HG02798 (cell line): ENCODE data around the gene CIB4.
"Not testable (repeated sequence)": the region's sequence is repeated elsewhere in the genome, so short reads cannot be mapped to it uniquely, and the experiment has no call there.

Experiments used
- ATAC-seq: cut with Tn5 transposase; IDR thresholded peaks from one replicate; pipeline ENCODE4 v1.9.1; 2021; ENCODE audit warnings: mild to moderate bottlenecking; ENCODE audit not compliant: unreplicated experiment, poor library complexity

CIB4 gene

DNA sequence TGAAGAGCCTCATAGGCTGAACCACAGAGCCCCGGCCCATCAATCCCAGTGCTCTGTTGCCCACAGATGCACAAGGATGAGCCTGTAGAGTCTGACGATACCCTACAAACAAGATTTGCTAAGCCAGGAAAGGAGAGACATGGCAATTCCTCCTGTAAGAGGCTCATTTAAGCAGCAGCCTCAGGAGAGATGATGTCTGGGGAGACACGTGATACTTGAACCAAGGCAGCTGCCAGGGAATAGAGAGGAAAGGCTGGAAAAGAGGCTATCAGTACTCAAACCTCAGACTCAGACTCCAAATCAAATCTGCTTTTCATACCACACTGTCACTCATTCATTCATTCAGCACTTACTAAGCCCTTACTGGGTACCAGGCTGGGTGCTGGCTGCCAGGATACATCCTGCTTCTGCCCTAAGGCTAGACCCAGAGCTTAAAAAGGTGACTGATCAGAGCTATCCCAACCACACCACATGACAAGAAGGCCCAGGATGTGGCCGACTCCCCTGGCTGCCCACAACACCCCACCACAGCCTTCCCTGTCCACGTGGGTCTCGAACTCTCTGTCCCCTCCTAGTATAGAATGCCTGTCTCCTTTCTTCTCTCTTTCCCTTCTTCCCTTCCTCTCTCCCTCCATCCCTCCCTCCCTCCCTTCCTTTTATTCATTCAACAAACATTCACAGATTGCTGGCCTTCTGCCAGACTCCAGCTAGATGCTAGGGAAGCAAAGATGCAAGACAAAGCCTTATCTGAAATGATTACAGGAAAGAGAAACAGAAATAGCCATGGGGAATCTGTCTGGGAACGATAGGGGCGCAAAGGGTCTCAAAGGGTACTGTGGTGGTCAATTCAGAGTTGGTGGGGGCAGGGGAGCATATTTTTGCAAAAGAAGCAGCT lies 27.9 kb upstream of the CIB4 start:
- no peak for ATAC-seq

GRCh38 chr2:26668041-26668440 lies 26.9 kb upstream of the CIB4 start:
- ATAC-seq, result no peak

DNA sequence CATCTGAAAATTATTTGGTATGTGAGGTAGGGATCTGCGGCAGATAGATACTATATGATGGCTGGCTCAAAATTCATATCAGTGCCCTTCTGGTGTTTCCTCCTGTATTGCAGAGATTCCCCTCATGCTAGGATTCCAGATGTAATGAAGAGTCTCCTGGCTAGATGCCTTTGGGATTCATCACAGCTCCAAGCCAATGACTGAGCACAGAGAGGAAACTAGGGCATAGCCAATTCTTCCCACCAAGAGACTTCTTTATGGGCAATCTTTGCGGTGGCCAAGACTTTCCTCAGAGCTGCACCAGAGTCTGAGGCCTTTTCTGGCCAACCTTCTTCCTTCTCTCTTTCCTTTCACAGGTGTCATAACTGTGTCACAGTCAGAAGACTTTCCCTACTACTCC lies 25.5 kb upstream of the CIB4 start:
- no peak for ATAC-seq

DNA sequence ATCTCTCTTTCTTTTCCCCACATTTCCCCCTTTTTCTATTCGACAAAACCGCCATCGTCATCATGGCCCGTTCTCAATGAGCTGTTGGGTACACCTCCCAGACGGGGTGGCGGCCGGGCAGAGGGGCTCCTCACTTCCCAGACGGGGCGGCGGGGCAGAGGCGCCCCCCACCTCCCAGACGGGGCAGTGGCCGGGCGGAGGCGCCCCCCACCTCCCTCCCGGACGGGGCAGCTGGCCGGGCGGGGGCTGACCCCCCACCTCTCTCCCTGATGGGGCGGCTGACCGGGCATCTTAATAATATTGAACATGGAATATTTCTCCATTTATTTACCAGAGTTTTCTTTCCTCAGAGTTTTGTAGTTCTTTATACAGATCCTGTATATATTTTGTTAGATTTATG lies 24.1 kb upstream of the CIB4 start:
- ATAC-seq, result not testable (repeated sequence)

- no peak for ATAC-seq
Observed at GRCh38 chr2:26660363-26660962, 19.3 kb upstream of the CIB4 start.

DNA sequence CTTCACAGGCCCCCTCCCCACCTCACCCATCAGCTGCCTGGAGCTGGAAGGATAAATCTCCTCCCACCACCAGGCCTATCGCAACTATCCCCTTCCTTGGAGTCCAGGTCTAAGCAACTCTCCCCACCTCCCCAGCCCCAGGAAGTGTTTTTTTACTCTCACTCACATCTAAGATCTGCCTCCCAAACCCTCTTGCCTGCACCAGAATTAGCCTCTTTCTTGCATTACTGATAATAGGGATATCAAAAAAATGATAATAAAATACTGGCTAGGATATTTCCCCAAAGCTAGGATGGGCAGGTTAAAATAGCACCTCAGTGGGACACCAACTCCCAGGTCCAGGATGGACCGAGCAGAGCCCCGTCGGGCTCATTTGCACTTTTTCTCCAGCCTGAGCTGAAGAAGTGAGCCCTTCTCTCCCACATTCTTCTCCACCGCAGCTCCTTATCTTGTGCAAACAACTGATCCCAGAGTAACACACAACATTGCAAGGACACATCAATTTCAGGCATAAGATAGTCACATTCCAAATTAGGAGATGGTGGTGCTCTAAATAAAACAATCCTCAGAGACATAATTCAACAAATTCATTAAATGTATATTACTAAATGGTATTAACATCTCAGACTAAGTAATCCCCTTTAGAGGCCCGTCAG lies 17.7 kb upstream of the CIB4 start:
- no peak for ATAC-seq

DNA sequence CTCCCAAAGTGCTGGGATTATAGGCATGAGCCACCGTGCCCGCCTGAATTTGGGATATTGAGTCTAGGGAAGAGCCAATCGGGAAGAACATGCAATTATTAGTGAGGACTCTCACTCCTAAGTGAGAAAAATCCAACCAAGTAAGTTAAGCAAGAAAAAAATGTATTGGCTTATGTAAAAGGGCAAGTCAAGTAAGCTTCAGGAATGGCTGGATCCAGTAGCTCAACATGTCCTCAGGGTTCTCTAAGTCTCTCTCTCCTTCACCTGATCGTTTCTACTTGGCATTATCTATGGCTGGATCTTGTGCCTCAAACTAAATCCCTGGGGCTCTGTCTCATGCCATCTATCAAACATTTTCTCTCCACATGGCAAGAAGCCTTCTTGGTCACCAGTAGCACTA lies 16.1 kb upstream of the CIB4 start:
- ATAC-seq, result no peak

DNA sequence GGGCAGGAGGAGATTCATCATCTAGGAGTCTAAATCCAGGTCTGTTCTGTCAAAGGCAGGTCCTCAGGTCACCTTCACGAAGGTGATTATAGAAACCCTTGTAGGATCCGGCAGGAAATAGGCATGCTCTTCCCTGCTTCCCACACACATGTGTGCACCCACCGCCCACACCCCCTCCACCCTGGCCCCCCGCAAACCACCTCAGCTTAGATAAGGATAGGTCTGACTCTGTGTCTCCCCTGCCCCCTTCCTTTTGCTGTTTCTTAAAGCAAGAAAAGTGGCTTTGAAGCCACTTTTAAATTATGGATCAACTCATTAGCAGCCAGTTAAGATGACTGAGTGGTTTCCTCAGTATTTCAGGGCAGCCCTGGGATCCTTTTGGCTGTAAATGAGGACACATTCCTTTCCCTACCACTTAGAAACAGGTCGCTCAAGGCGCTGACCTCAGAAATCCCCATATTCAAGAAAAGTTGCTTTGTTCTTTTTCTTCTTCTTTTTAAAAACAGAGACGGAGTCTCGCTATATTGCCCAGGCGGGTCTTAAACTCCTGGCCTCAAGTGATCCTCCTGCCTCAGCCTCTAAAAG lies 14.5 kb upstream of the CIB4 start:
- no peak for ATAC-seq

DNA sequence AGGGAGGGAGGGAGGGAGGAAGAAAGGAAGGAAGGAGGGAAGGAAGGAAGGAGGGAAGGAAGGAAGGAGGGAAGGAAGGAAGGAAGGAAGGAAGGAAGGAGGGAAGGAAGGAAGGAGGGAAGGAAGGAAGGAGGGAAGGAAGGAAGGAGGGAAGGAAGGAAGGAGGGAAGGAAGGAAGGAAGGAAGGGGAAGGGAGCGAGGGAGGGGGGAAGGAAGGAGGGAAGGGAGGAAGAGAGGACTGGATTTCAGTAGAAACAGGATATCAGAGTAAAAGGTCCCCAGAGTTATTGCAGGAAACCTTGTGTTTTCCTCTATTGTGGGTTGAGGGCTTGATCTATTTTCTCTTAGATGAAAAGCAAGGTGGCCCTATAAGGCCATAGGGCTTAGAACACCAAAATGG lies 14.0 kb upstream of the CIB4 start:
- ATAC-seq, result not testable (repeated sequence)

DNA sequence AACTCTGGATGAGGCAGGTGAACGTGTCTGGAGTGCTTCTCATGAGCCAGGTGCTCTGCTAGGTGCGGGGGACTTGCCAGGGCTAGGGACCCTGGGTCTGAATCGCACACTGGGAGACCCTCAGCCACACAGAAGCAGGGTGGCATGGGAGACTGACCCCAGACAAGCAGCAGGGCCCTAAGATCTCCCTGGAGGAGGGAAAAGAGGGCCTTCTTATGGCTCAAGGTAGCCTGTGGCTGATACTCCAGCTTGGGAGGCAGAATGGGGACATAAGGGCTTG lies 12.8 kb upstream of the CIB4 start:
- ATAC-seq, result no peak

GRCh38 chr2:26653207-26654060 lies 12.3 kb upstream of the CIB4 start:
- no peak for ATAC-seq

GRCh38 chr2:26652361-26653041 lies 11.3 kb upstream of the CIB4 start:
- ATAC-seq, result no peak

DNA sequence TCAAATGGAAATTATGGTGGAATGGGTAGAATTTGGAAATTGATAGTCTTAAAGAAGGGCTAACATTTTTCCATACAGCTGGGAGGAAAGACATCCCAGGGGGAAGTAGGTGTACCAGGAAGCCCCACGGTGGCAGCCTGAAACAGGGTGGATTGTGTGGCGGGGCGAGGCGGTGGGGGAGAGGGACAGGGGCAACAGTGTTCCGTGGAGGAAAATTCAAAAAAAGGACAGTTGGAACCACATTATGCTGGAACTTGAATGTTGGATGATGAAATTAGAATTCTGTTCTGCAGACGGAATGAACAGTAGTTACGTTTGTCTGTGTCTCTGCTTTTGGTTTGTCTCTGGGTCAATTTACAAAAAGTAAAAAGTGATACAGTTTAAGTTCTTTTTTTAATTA lies 10.6 kb upstream of the CIB4 start:
- ATAC-seq, result no peak

- ATAC-seq, result no peak
Observed at GRCh38 chr2:26651470-26651771, 10.3 kb upstream of the CIB4 start.

GRCh38 chr2:26650713-26651469 lies 9.7 kb upstream of the CIB4 start:
- no peak for ATAC-seq

DNA sequence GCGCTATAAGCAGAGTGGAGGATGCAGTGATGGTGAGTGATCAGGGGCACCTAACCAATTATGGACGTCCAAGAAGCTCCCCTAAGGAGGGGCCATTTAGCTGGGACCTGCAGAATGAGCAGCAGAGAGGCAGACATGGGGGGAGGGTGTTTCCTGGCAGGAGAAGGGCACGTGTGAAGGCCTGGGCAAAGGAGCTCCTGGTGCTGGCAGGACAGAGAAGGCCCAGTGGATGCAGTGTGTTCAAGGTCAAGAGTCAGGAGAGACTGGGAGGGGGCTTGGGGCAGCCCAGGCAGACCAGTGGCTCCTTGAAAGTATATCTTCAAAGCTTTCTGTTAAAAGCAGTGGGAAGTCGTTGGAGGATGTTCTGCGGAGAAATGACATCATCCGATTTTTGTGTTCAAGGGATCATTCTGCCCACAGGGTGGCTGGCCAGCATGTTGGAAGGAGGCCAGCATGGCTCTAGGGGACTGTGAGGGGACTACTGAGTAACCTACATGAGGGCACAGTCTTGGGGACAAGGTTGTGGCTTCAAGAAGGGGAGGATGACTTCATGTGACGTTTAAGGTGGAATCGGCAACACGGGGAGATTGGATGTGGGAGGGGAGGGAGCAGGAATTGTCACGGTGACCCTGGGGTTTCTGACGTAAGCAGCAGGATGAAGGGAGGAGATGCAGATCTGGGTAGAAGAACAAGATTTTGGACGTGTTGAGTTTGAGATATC lies 9.0 kb upstream of the CIB4 start:
- ATAC-seq, result no peak

- no peak for ATAC-seq
Observed at GRCh38 chr2:26649322-26649721, 8.2 kb upstream of the CIB4 start.

DNA sequence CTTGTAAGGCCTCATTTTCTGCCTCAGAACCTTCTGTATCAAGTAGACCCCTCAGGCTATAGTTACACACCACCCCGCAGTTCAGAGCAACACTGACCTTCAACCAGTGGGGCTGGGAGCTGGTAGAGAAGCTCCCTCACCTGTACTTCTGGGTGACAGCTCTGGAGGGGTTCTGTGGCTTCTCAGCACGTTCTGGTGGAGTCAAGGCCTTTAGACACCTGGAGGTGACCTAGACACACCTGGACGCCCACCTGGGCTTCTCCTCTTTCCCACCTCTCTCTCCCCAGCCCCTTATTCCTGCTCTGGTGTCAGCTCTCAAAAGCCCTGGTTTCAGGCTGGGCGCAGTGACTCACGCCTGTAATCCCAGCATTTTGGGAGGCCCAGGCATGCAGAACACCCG lies 7.3 kb upstream of the CIB4 start:
- ATAC-seq, result no peak

- no peak for ATAC-seq
Observed at GRCh38 chr2:26647981-26648380, 6.8 kb upstream of the CIB4 start.
